ENCODE measurements around the gene PINLYP.

Gene PINLYP

DNA sequence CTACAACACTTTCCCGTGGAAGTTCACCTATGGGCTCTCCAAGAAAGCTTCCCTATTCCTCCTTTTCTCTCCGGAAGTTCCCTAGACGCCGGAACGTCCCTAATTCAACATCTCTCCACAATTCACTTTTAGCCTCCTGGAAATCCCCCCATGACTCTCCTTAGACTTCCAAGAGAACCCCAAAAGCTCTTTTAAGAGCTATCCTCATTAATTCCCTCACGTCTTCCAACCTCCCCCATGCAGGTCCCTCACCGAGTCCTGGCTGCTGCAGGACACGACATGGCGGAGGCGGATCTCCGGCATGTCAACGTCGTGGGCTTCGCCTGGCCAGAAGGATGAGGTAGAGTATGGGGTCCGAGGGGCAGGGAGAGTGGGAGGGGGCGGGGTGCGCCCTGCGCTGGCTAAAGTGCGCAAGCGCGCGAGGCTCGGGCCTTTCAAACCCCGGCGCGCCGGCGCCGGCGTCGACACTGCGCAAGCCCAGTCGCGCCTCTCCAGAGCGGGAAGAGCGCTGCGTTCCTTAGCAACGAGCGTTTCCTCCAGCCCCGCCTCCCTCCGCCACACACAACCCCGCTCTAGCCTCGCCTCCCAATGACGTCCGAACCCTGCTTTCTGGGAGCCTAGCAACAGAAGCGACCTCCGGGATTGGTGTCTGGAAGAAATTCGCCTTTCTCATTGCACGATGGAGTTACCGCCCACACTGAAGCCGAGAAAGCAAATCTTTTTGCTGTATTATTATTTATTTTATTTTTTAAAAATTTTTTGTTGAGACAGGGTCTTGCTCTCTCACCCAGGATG, at the start of gene PINLYP, which contains the start of gene XRCC1:
TSS of gene PINLYP (plus strand) at position 646 of the 795 bp plus-strand sequence. CDS start 1,391 bp downstream, outside the sequence.
TSS of gene XRCC1 (minus strand) at position 372 of the 795 bp plus-strand sequence. CDS start at position 303, 69 bp downstream.
- in situ Hi-C loops (cut with MboI; ENCODE audit: low sequenced_read_pairs): no loop called here

DNA sequence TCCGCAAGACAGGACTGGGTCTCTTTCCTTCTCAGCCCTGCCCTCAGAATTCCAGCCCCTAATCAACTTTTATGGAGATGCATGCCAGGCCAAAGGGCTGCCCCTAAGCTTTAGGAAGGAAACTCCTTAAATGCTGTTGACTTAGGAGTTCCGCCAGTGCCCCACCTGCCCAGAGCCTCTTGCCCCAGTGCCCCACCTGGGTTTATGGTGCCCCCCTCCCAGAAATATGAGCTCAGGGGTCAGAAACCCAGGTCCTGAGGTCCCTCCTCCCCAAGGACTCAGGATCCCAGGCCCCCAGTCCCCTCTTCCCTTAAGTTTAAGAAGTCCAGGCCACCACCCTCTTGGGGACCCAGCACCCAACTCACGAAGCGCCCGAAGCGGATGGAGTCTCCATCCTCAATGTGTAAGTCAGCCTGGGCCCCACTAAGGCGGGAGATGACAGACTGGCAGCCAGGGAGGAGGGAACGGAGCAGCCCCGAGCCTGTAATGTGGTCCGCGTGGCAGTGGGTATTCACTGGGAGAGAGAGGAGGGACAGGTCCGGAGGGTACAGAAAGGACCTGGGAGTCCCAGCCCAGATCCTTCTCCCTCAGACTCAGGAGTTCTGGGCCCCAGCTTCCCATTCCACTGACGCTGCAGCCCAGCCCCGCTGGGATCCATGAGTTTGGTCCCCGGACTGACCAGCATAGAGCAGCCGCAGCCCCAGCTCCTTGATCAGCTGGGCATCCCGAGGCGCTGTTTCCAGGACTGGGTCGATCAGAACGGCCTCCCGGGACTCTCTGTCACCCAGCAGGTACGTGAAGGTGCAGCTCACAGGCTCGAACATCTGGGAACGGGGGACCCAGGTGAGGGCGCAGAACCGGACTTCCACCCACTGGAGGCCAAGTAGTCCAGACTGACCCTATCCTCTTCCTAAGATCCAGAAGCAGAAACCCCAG, 49.5 kb upstream of the PINLYP start:
- in situ Hi-C loops (cut with MboI; ENCODE audit: low sequenced_read_pairs): no loop called here

DNA sequence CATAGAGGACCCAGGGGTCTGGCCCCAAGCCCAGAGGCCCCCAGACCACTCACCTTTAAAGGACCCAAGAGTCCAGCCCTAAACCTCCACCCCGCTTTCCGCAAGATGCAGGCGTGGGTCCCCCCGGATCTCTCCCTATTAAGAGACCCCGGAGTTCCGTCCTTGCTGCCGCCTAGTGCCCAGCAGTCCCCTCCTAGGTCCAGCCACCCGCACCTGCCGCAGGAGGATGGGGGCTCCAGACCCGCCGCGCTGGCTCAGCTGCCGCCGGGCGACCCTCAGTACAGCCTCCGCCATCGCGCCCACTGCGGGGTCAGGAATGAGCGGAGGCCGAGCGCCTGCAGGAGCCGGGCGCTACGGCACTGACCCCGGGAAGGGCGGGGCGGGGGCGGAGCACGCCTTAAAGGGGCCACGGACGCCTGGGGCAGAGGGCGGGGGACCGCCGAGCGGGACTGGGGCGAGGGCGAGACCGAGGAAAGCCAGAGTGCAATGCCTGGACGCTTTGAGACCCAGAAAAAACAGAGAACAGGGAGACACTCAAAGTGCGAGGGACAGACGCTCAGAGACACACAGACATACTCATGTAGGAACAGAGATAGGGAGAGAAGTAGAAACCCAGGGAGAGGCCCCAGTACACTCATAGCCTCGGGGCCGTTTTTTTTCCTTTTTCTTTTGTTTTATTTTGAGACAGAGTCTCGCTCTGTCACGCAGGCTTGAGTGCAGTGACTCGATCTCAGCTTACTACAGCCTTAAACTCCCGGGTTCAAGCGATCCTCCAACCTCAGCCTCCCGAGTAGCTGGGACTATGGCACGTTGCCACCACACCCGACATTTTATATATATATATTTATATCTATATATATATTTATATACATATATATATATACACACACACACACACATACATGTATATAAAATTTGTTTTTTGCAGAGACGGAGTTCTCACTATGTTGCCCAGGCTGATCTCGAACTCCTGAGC, 48.4 kb upstream of the PINLYP start, which contains the start of gene ETHE1:
TSS of gene ETHE1 (minus strand) at position 318 of the 976 bp plus-strand sequence. CDS start at position 294, 24 bp downstream.
- in situ Hi-C loops (cut with MboI; ENCODE audit: low sequenced_read_pairs): no loop called here

DNA sequence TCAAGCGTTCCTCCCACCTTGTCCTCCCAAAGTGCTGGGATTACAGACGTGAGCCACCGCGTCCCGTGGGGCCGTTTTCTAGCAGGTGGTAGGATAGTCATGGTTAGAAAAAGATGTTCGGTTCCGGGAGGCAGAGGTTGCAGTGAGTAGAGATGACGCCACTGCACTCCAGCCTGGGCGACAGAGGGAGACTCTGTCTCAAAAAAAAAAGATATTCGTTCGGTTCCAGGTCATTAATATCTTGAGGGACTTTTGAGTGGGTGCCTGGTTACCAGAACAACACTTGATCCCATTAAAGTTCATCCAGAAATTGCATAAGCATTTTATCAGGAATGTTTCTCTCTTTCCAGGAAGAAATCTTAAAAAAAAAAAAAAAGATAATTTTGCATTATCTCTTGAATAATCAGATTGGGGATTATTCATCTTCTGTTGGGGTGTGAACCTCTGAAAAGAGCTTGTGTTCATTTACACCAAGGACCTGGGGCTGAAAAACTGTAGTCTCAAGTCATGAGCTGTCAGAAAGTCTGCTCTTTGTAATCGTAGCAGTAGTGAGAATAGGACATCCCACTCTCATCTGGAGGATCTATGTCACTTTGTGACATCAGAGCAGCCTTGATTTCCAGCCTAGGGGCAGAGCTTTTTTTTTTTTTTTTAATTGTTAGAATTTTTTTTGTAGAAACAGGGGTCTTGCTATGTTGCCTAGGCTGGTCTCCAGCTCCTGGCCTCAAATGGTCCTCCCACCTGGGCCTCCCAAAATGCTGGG, 47.6 kb upstream of the PINLYP start:
- in situ Hi-C loops (cut with MboI; ENCODE audit: low sequenced_read_pairs): no loop called here

DNA sequence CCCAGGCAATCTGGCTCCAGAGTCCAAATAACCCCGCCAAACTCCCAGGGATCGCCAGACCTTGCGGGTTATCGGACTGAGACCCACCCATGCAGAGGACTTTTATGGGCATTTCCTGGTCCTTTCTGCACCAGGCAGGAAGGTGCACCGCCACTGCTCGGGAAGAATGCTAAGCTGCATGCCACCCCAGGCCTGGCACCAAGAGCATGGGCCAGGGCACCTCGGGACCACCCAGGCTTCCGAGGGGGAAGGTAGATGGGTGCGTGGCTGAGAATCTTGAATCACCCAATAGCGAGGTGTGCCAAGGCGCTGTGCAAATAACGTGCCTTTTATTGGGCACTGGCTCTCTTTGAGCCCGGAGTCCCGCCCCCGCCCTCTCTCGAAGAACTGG, 43.0 kb upstream of the PINLYP start:
- in situ Hi-C loops (cut with MboI; ENCODE audit: low sequenced_read_pairs): no loop called here

DNA sequence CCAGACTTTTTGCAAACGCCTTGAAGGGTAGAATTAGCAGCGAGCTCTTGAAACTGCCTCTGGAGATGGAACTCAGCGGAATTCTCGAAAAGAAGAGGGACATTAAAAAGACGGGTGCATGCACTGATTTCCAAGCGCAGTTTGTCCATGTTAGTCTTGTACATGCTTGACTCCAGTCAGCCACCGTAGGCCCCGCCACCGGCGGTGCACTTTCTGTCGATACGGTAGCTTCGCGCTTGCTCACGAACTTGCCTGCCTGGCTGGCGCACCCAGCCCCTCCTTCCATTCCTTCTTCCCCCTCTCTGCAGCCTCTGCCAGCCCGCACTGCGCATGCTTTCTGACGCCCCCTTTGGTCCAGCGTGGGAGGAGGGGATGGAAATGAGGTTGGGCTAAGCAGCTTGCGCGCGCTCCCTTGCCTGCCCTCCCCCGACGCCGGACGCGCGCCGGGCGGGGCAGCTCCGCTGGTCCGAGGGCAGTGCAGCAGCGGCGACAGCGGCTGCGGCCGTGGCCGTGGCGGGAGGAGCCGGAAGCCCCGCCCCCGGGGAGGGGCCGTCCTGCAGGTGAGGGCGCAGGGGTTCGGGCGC, 42.5 kb upstream of the PINLYP start, which contains the start of gene ZNF575:
TSS of gene ZNF575 (plus strand) at position 227 of the 584 bp plus-strand sequence. CDS start 1,235 bp downstream, outside the sequence.
- in situ Hi-C loops (cut with MboI; ENCODE audit: low sequenced_read_pairs): no loop called here

DNA sequence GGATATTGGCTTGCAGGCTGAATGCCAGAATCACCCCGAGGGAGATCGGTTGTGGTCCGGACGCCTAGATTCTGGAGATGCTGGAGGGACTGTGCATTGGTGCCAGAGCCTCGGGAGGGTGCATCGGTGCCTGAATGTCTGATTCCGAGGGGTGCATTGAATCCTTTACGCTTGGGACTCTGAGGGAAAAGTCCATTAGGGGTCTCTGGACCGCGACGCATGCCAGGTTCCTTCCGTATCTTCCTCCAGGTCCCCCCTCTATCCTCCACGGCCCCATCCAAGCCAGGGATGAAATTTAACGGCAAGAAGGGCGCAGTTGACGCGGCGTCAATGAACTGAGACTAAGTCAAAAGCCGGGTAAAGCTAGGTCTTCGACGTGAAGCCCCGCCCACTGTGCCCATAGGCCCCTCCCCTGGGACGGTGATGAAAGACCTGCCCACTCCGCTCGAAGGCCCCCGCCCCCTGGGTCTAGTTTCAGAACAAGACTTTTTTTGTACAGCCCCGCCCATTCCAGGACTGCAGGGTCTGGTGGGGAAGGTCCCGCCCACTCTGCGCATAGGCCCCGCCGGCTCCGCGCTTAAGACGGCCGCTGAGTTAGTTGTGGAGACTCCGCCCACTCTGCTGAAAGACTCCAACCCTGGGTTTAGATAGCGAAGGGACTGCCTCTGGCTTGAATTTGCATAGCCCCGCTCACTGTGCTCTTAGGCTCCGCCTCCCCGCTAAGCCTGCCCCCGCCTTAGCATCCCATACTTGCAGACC, 41.9 kb upstream of the PINLYP start:
- in situ Hi-C loops (cut with MboI; ENCODE audit: low sequenced_read_pairs): no loop called here

DNA sequence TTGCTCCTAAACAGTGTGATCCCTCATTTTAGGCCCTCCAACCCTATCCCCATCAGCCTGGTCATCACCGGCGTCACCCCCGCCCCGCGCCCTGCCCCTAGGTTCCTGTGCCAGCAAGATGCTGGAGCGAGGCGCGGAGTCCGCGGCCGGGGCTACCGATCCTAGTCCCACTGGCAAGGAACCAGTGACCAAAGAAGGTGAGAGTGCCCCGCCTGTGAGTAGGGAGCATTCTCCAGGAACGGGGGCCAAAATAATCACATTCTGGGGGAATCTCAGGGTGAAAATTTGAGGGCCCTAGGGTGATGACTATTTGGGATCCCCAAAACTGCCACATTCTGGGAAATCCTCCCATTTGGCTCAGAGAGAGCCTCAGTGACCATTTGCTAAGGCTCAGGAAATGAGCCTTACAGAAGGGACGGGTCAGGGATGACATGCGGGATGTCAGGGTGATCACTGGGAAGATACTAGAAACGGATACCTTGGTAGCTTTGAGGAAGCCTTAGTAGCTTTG, 41.2 kb upstream of the PINLYP start:
- in situ Hi-C loops (cut with MboI; ENCODE audit: low sequenced_read_pairs): no loop called here

DNA sequence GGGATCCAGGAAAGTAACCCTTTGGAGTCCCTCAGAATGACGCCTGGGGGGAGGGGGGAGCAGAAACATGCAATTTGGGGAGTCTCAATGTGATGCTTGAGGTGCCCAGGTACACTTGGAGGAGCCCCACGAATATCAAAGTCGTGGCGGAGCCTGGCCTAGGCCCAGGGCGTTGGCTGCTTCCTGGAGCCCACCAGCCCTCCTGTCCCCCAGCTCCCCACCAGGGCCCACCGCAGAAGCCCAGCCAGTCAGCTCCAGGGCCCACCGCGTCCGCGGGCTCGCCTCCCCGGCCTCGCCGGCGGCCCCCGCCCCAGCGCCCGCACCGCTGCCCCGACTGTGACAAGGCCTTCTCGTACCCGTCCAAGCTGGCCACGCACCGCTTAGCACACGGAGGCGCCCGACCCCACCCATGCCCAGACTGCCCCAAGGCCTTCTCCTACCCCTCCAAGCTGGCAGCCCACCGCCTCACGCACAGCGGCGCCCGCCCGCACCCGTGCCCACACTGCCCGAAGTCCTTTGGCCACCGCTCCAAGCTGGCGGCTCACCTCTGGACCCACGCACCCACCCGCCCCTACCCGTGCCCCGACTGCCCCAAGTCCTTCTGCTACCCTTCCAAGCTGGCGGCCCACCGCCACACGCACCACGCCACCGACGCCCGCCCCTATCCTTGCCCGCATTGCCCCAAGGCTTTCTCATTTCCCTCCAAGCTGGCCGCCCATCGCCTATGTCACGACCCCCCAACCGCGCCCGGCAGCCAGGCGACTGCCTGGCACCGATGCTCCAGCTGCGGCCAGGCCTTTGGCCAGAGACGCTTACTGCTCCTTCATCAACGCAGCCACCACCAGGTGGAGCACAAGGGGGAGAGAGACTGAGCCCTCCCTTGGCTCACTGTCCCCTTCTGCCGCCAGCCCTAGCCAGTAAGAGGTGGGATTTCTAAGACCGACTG, 40.5 kb upstream of the PINLYP start:
- in situ Hi-C loops (cut with MboI; ENCODE audit: low sequenced_read_pairs): no loop called here

DNA sequence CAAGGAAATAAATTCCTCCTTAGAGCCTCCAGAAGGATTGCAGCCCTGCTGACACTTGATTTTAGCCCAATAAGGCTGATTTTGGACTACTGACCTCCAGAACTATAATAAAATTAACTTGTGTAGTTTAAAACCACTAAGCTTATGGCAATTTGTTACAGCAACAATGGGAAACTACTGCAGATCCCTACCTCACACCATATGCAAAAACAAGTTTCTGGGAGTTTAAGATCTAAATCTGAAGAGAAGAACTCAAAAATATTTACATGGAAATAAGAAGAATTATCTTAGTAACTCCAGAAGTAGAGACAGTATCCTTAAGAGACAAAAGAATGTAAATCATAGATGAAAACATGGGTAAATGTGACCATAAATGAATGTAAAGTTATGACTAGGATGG, 36.7 kb upstream of the PINLYP start:
- in situ Hi-C loops (cut with MboI; ENCODE audit: low sequenced_read_pairs): no loop called here

DNA sequence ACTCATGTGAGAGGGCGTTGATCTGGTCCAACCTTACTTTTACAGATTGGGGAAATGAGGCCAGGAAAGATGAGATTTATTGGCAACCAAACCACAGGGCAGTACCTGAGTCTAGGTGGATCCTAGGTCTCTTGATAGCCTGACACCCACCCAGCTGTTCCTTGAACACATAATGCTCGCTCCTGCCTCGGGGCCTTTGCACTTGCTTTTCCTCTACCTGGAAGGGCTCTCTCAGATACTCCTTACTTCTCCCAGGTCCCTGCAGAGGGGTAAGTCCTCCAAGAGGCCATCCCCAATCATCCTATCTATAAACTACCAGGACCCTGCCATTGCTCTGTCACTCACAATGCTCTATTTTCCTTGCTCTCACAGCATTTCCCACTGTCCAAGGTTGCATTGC, 35.2 kb upstream of the PINLYP start:
- in situ Hi-C loops (cut with MboI; ENCODE audit: low sequenced_read_pairs): no loop called here

DNA sequence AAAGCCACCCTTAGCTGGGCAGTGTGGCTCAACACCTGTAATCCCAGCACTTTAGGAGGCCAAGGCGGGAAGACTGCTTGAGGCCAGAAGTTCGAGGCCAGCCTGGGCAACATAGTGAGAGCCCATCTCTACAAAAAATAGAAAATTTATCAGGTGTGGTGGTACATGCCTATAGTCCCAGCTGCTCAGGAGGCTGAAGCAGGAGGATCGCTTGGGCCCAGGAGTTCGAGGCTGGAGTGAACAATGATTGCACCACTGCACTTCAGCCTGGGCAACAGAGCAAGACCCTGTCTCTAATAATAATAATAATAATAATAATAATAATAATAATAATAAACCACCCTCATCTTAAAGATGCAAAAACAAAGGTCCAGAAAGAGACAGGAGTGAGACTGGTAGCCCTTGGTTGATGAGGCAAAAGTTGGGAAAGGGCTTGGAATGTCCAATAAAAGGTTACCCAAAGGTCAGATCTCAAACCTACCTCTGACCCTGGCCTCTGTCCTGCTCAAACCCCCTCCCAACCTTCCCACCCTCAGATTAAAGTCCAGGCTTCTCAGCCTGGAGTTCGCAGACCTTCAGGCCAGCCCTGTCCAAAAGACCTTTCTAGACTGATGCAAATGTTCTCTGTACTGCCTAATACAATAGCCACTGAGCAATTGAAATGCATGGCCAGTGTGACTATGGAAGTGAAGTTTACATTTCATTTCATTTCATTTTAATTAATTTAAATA, 33.5 kb upstream of the PINLYP start:
- in situ Hi-C loops (cut with MboI; ENCODE audit: low sequenced_read_pairs): no loop called here

DNA sequence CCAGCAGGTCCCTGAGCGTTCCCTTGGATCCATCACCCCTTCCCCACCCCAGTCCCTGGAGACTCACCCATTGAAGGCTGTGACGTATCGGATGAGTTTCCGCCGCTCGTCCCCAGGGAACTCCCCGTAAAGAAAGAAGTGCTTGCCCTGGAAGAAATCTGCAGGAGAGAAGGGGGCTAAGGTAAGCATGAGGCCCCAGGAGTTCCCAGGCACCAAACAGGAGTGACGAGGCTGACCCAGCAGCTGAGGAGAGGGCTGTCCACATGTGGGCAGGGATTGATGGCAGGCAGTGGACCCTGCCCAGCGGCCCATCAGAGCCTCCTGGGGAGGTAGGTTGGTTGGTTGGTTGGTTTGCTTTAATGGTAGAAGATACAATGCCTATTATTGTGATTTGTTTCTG, 31.5 kb upstream of the PINLYP start:
- in situ Hi-C loops (cut with MboI; ENCODE audit: low sequenced_read_pairs): no loop called here

DNA sequence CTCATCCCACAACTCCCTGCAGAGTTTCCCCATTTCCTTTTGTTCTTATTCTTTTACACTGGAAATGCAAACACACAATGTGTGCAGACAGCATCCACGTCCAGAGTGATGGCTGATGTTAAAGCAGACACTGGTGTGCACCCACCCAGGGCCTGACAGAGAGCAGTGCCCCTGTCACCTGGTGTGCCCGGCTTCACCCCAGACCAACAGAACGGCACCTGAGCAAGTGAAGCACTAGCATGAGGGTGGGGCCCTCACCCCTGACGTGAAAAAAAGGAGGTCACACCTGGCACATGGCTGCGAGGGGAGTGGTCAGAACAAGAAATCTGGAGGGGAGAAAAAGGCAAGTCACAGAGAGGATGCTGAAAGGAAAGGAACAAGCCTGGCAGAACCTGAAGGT, 30.3 kb upstream of the PINLYP start:
- in situ Hi-C loops (cut with MboI; ENCODE audit: low sequenced_read_pairs): no loop called here

DNA sequence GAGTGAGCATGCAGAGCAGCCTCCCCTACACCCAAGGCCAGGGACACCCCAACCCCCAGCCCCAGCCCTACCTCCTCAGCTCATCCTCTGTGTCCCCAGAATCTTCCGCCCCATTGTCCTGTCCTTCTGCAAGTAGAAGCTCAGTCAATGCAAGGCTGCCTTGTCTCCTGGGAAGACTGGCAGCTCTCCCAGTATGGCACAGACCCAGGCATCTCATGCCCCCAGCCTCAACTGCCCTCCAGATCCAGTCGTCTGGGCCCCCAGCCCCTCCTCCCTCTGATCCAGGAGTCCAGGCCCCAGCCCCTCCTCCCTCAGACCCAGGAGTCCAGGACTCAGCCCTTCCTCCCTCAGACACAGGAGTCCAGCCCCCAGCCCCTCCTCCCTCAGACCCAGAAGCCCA, 29.6 kb upstream of the PINLYP start:
- in situ Hi-C loops (cut with MboI; ENCODE audit: low sequenced_read_pairs): no loop called here

DNA sequence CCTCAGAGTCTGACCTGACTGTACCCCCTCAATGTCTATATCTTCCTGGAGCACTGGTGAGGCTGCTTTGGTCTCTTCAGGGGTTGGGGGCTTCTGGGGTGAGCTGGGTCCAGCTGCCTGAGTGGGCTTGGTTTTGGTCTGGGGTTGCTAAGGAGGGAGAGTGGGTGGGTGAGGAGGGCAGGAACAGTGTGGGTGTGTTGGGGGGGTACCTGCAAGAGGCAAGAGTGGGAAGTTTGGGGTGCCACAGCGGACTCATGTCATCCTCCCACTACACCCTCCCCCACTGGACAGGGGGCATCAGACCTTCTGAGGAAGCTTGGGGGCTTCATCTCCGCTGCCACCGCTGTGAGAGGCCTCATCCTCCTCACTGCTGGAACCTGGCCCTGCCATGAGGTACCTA, 29.0 kb upstream of the PINLYP start:
- in situ Hi-C loops (cut with MboI; ENCODE audit: low sequenced_read_pairs): no loop called here
